ENCODE data around the gene SYAP1. TPM values are rescaled to one million over a fixed set of nuclear protein-coding genes. Genes with fewer than 3 reads are reported as not detected.

The SYAP1 gene
- total RNA-seq = 10 to 100 TPM; 22.8 to 31.4 TPM

GRCh38 chrX:16719334-16720084, at the start of gene SYAP1:
TSS of gene SYAP1 (plus strand) at chrX:16719612. CDS start at chrX:16719725, 113 bp downstream.
- ChIA-PET POLR2A (interaction anchor here (0.5 to 0.6 kb wide), 2 partner anchors 70 to 79 kb away, joined by 3 read pairs; no protein-coding TSS in a partner anchor), CTCF (interaction anchor here (0.6 to 0.9 kb wide), 2 partner anchors 24 kb away, joined by 3 to 4 read pairs; no protein-coding TSS in a partner anchor)
- DNase-seq (peak; percentile 94), ATAC-seq (peak; percentile 96)
- Mint-ChIP-seq H3K36me3 (ENCODE audit: low read depth) (peaks cover 2% of the 10 kb centered on the region), H3K4me1 (peaks cover 22% of the 10 kb centered on the region), H3K27ac (peak within 1 kb of the TSS; percentile 88), H3K9me3 (ENCODE audit: low read depth) (no peaks in the 10 kb centered on the region), H3K27me3 (no peaks in the 10 kb centered on the region), H3K4me3 (peak within 1 kb of the TSS; percentile 74)
- intact Hi-C loops (cut with DNase I, micrococcal nuclease) = loop anchor here (1.0 to 10.0 kb wide), 9 partner anchors 67 to 1045 kb away; partner anchors contain the start of genes TXLNG (in 2 of the 2), AP1S2 (in 1 of the 2), CA5B (in 1 of the 2) and RBBP7 (in 1 of the 2)

DNA sequence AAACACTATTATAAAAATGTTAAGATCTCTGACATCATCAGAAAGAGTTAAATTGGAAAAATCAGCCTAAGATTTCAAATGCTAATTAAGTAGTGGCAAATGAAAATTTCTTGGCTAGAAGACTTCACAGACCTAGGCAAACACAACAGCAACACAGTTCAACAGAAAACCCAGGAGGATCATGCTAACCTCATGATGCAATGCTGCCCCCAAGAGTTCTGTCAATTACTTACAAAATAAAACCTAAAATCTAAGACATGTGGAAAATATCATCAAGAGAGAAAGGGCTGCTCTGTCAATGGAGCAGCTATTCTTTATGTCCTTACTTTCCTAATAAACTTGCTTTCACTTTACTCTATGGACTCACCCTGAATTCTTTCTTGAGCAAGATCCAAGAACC, 48.4 kb upstream of the SYAP1 start:
- Mint-ChIP-seq H3K9me3 (ENCODE audit: low read depth) (no peaks in the 10 kb centered on the region), H3K36me3 (ENCODE audit: low read depth) (no peaks in the 10 kb centered on the region), H3K4me1 (no peaks in the 10 kb centered on the region), H3K27me3 (no peaks in the 10 kb centered on the region), H3K4me3 (no peak overlapping the region), H3K27ac (no peak overlapping the region)
- no peak for ATAC-seq
- ChIA-PET POLR2A (no interaction called here), CTCF (interaction anchor here (0.6 to 1.1 kb wide), 2 partner anchors 9 to 243 kb away, joined by 3 read pairs; no protein-coding TSS in a partner anchor)
- DNase-seq = peak; percentile 27
- intact Hi-C loops (cut with DNase I, micrococcal nuclease) = loop anchor here (2.0 to 5.0 kb wide), 2 partner anchors 234 to 394 kb away; no protein-coding TSS in a partner anchor

- H3K27me3 Mint-ChIP-seq = no peaks in the 10 kb centered on the region
- no peak for DNase-seq
- no peaks in the 10 kb centered on the region for H3K9me3 Mint-ChIP-seq (ENCODE audit: low read depth)
- H3K4me3 Mint-ChIP-seq = no peak overlapping the region
- ChIA-PET CTCF (no interaction called here), POLR2A (no interaction called here)
- no peaks in the 10 kb centered on the region for H3K4me1 Mint-ChIP-seq
- H3K27ac Mint-ChIP-seq = no peak overlapping the region
- ATAC-seq = no peak
- intact Hi-C loops (cut with DNase I, micrococcal nuclease) = no loop called here
- H3K36me3 Mint-ChIP-seq (ENCODE audit: low read depth) = peaks cover 2% of the 10 kb centered on the region
These were observed 40.7 kb upstream of the SYAP1 start for GRCh38 chrX:16678689-16679088.

DNA sequence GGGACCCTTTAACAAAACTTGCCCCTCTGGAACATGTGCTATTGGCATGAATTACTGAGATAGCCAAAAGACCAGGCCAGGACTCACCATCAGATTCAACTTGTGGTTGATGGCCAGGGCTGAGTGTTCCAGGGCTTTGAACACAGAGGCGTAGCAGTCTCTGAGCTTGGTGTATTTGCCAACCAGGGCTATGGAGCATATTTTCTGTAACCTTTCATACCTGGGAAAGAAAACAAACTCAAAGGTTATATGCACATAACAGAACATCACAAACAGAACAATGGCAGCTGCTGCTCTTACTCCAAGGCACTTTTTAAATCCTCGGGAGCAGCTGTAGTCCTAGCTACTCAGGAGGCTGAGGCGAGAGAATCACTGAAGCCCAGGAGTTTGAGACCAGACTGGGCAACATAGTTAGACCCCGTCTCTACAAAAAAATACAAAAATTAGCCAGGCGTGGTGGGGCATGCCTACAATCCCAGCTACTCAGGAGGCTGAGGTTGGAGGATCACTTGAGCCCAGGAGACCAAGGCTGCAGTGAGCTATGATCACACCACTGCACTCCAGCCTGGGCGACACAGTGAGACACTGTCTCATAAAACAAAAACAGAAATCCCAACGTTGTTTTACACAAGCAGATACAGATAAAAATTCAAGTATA, 36.3 kb upstream of the SYAP1 start:
- no peaks in the 10 kb centered on the region for H3K4me1 Mint-ChIP-seq
- no peaks in the 10 kb centered on the region for H3K27me3 Mint-ChIP-seq
- DNase-seq = no peak
- H3K4me3 Mint-ChIP-seq = no peak overlapping the region
- peaks cover 2% of the 10 kb centered on the region for H3K36me3 Mint-ChIP-seq (ENCODE audit: low read depth)
- no peak overlapping the region for H3K27ac Mint-ChIP-seq
- intact Hi-C loops (cut with DNase I, micrococcal nuclease) = no loop called here
- no peaks in the 10 kb centered on the region for H3K9me3 Mint-ChIP-seq (ENCODE audit: low read depth)
- CTCF ChIA-PET = interaction anchor here (0.6 kb wide), 2 partner anchors 13 to 29 kb away, joined by 3 read pairs; no protein-coding TSS in a partner anchor
- POLR2A ChIA-PET = no interaction called here
- ATAC-seq = no peak

- Mint-ChIP-seq H3K4me1 (no peaks in the 10 kb centered on the region), H3K27me3 (no peaks in the 10 kb centered on the region), H3K4me3 (no peak overlapping the region), H3K9me3 (ENCODE audit: low read depth) (no peaks in the 10 kb centered on the region), H3K27ac (no peak overlapping the region), H3K36me3 (ENCODE audit: low read depth) (peaks cover 2% of the 10 kb centered on the region)
- ChIA-PET CTCF (no interaction called here), POLR2A (no interaction called here)
- ATAC-seq = no peak
- intact Hi-C loops (cut with DNase I, micrococcal nuclease) = no loop called here
- no peak for DNase-seq
These were observed 31.9 kb upstream of the SYAP1 start for GRCh38 chrX:16687514-16687913.

- no peaks in the 10 kb centered on the region for H3K9me3 Mint-ChIP-seq (ENCODE audit: low read depth)
- peak; percentile 39 for ATAC-seq
- no peaks in the 10 kb centered on the region for H3K27me3 Mint-ChIP-seq
- H3K27ac Mint-ChIP-seq = no peak overlapping the region
- H3K4me3 Mint-ChIP-seq = no peak overlapping the region
- peak; percentile 72 for DNase-seq
- ChIA-PET POLR2A (no interaction called here), CTCF (interaction anchor here (0.6 to 1.9 kb wide), 5 partner anchors 17 to 484 kb away, joined by 4 to 7 read pairs (median 4); partner anchors contain the start of genes CTPS2 and SYAP1)
- H3K4me1 Mint-ChIP-seq = no peaks in the 10 kb centered on the region
- intact Hi-C loops (cut with DNase I, micrococcal nuclease) = loop anchor here in 1 of 2 experiments (2.0 to 10.0 kb wide), 3 partner anchors 258 to 1220 kb away; no protein-coding TSS in a partner anchor
- H3K36me3 Mint-ChIP-seq (ENCODE audit: low read depth) = no peaks in the 10 kb centered on the region
These were observed 24.2 kb upstream of the SYAP1 start for GRCh38 chrX:16695079-16695676.

DNA sequence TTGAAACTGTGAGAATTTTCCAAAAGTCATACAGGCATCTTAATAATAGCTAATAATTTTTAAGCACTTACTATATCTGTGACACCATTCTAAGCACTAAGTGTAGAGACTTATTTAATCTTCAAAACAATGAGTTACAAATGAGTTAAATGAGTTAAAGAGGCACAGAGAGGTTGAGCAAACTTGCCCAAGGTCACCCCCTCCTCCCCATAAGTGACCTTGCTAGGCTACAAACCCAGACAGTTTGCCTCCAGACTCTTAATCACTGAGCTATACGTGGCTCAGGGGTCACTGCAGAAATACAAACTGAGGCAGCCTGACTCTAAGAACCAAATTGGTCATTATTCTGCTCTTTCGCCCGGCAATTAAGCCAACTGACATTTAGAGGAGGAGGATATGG, 22.5 kb upstream of the SYAP1 start:
- no peak overlapping the region for H3K4me3 Mint-ChIP-seq
- ChIA-PET CTCF (interaction anchor here (0.6 to 1.9 kb wide), 4 partner anchors 260 to 1182 kb away, joined by 3 to 7 read pairs (median 4); no protein-coding TSS in a partner anchor), POLR2A (no interaction called here)
- intact Hi-C loops (cut with DNase I, micrococcal nuclease) = loop anchor here in 1 of 2 experiments (10.0 kb wide), 2 partner anchors 1012 to 1222 kb away; no protein-coding TSS in a partner anchor
- DNase-seq (no peak), ATAC-seq (no peak)
- H3K27ac Mint-ChIP-seq = no peak overlapping the region
- H3K4me1 Mint-ChIP-seq = no peaks in the 10 kb centered on the region
- no peaks in the 10 kb centered on the region for H3K9me3 Mint-ChIP-seq (ENCODE audit: low read depth)
- no peaks in the 10 kb centered on the region for H3K36me3 Mint-ChIP-seq (ENCODE audit: low read depth)
- H3K27me3 Mint-ChIP-seq = no peaks in the 10 kb centered on the region

GRCh38 chrX:16699389-16699788, 20.0 kb upstream of the SYAP1 start:
- intact Hi-C loops (cut with DNase I, micrococcal nuclease) = loop anchor here in 1 of 2 experiments (10.0 kb wide), 2 partner anchors 1015 to 1225 kb away; no protein-coding TSS in a partner anchor
- ChIA-PET POLR2A (no interaction called here), CTCF (no interaction called here)
- Mint-ChIP-seq H3K9me3 (ENCODE audit: low read depth) (no peaks in the 10 kb centered on the region), H3K36me3 (ENCODE audit: low read depth) (no peaks in the 10 kb centered on the region), H3K4me3 (no peak overlapping the region), H3K4me1 (no peaks in the 10 kb centered on the region), H3K27ac (no peak overlapping the region), H3K27me3 (no peaks in the 10 kb centered on the region)
- no peak for DNase-seq
- ATAC-seq = no peak

DNA sequence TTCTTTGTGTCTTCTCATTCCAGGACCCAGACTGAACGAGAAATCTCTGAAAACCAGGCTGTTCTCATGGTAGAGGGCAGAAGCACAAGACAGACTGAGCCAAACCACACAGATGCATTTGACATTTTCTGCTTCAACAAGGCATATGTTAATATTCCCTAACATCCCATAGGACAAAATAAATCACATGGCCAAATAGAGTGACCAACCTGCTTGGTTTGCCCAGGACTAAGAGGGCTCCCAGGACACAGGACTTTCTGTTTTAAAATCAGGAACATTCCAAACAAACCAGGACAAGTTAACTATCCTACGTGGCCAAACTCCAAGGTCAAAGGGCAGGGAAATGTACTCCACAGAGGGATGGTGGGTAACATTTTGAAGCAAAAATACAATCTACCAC, 18.7 kb upstream of the SYAP1 start:
- Mint-ChIP-seq H3K4me1 (no peaks in the 10 kb centered on the region), H3K4me3 (no peak overlapping the region), H3K27me3 (no peaks in the 10 kb centered on the region), H3K9me3 (ENCODE audit: low read depth) (no peaks in the 10 kb centered on the region), H3K36me3 (ENCODE audit: low read depth) (no peaks in the 10 kb centered on the region), H3K27ac (no peak overlapping the region)
- ATAC-seq (no peak), DNase-seq (no peak)
- POLR2A ChIA-PET = no interaction called here
- CTCF ChIA-PET = no interaction called here
- intact Hi-C loops (cut with DNase I, micrococcal nuclease) = no loop called here

GRCh38 chrX:16702700-16703599, 16.5 kb upstream of the SYAP1 start:
- Mint-ChIP-seq H3K27ac (no peak overlapping the region), H3K4me3 (no peak overlapping the region), H3K36me3 (ENCODE audit: low read depth) (no peaks in the 10 kb centered on the region), H3K4me1 (no peaks in the 10 kb centered on the region), H3K9me3 (ENCODE audit: low read depth) (no peaks in the 10 kb centered on the region), H3K27me3 (no peaks in the 10 kb centered on the region)
- CTCF ChIA-PET = interaction anchor here (0.7 kb wide), 1 partner anchor 79 kb away, joined by 3 read pairs; no protein-coding TSS in a partner anchor
- no peak for DNase-seq
- POLR2A ChIA-PET = no interaction called here
- intact Hi-C loops (cut with DNase I, micrococcal nuclease) = no loop called here
- no peak for ATAC-seq

DNA sequence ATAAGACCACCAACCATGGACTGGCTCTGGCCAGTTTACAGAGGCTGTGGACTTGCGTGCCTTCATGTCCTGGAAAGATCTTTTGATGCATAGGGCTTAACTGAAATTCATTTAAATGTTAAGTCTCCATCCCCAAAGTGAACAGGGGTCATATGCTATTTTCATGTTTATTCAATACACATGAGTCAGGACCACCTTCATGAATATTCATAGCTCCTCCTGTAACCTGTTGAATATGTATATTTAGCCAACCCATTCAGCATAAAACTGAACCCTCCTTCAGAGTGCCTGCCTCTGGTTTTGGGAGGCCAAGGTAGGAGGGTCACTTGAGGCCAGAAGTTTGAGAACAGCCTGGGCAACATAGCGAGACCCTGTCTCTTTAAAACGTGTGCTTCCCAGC, 14.0 kb upstream of the SYAP1 start:
- DNase-seq (no peak), ATAC-seq (no peak)
- H3K4me1 Mint-ChIP-seq = no peaks in the 10 kb centered on the region
- POLR2A ChIA-PET = no interaction called here
- intact Hi-C loops (cut with DNase I, micrococcal nuclease) = no loop called here
- H3K27ac Mint-ChIP-seq = no peak overlapping the region
- H3K27me3 Mint-ChIP-seq = no peaks in the 10 kb centered on the region
- no peaks in the 10 kb centered on the region for H3K9me3 Mint-ChIP-seq (ENCODE audit: low read depth)
- H3K36me3 Mint-ChIP-seq (ENCODE audit: low read depth) = peaks cover 3% of the 10 kb centered on the region
- CTCF ChIA-PET = no interaction called here
- no peak overlapping the region for H3K4me3 Mint-ChIP-seq

All from activated CD4-positive, alpha-beta T cell treated with anti-CD3 and anti-CD28 coated beads for 36 hours (primary cell).